Measurements from ENCODE around the gene ENTPD3.

GRCh38 chr3:40456279-40456939 is 69.4 kb downstream of the ENTPD3 start:
- TF ChIP-seq CTCF (IDR thresholded peaks at IDR 0.05; ENCODE audit: low read depth, low read length) (no peak), EZH2phosphoT487 (IDR thresholded peaks at IDR 0.05; ENCODE audit: low read depth) (no peak)
